Measurements from ENCODE around the gene AURKAIP1.
"Not testable (repeated sequence)": the region's sequence is repeated elsewhere in the genome, so short reads cannot be mapped to it uniquely, and the experiment has no call there.

Gene AURKAIP1

GRCh38 chr1:1374929-1375662, at the start of gene AURKAIP1:
Gene AURKAIP1, minus strand, starts transcription at chr1:1375207. Its CDS starts 451 bp downstream, at chr1:1374756.
- TF ChIP-seq JUND (IDR thresholded peaks at IDR 0.05; ENCODE audit: low read depth), result no peak
- in situ Hi-C loops (cut with HindIII; ENCODE audit: low pct_unique_long_range_greater_than_20kb, low sequenced_read_pairs), result no loop called here
- DNase-seq (ENCODE audit: low read depth in 1 of 2, low spot score in 1 of 2), result peak; percentile 90 to 99

DNA sequence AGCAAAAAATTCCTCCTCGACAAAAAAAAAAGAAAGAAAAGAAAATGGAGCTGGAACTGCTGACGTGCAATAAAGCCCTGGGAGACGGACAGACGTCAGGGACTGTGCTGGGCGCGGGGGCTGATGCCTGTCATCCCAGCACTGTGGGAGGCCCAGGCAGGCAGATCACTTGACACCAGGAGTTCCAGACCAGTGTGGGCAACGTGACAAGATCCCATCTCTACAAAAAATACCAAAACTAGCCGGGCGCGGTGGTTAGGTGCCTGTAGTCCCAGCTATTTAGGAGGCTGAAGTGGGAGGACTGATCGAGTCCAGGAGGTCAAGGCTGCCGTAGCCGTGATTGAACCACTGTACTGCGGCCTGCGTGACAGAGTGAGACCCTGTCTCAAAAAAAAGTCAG, 49.7 kb upstream of the AURKAIP1 start:
- in situ Hi-C loops (cut with HindIII; ENCODE audit: low pct_unique_long_range_greater_than_20kb, low sequenced_read_pairs), result no loop called here
- no peak for DNase-seq (ENCODE audit: low read depth in 1 of 2, low spot score in 1 of 2)
- no peak for TF ChIP-seq JUND (IDR thresholded peaks at IDR 0.05; ENCODE audit: low read depth)

DNA sequence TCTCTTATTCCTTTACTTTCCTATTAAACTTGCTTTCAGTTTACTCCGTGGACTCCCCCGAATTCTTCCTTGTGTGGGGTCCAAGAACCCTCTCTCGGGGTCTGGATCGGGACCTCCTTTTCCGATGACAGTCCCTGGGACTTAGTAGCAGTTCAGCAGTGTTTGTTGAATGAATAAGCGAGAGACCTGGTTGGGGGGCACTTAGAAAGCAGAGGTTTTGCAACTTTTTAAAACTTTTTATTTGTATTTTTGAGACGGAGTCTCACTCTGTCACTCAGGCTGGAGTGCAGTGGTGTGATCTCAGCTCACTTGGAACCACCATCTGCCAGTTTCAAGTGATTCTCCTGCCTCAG, 48.2 kb upstream of the AURKAIP1 start:
- in situ Hi-C loops (cut with HindIII; ENCODE audit: low pct_unique_long_range_greater_than_20kb, low sequenced_read_pairs), result no loop called here
- DNase-seq (ENCODE audit: low read depth in 1 of 2, low spot score in 1 of 2), result no peak
- no peak for TF ChIP-seq JUND (IDR thresholded peaks at IDR 0.05; ENCODE audit: low read depth)

- in situ Hi-C loops (cut with HindIII; ENCODE audit: low pct_unique_long_range_greater_than_20kb, low sequenced_read_pairs), result no loop called here
- no peak for DNase-seq (ENCODE audit: low read depth in 1 of 2, low spot score in 1 of 2)
- no peak for TF ChIP-seq JUND (IDR thresholded peaks at IDR 0.05; ENCODE audit: low read depth)
These were observed 47.6 kb upstream of the AURKAIP1 start for GRCh38 chr1:1422465-1423244.

DNA sequence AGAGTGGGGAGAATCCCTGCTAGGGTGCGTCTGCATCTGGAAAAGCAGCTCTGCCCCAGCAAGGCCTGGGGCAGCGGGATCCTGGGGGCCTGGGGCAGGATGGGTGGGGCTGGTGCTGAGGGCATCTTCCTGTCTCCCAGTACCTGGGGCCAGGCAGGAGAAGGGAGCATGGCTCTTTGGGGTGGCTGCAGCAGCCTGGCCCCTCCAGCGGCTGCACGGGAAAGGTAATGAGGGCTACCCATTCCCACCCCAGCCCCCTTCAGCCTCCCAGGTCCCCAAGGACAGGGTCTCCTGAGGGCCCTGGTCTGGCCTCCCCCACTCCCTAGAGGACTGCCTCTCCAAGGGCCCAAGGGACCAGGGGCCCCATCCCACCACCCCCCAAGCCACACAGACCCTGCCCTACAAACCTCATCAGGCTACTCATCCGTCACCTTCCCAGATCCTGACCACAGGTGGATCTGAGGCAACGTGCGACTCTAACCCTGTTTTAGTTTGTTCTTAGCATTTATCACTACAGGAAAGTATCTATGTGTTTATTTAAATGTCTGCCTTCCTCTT, 47.0 kb upstream of the AURKAIP1 start:
- DNase-seq (ENCODE audit: low read depth in 1 of 2, low spot score in 1 of 2), result no peak
- no peak for TF ChIP-seq JUND (IDR thresholded peaks at IDR 0.05; ENCODE audit: low read depth)
- in situ Hi-C loops (cut with HindIII; ENCODE audit: low pct_unique_long_range_greater_than_20kb, low sequenced_read_pairs), result no loop called here

DNA sequence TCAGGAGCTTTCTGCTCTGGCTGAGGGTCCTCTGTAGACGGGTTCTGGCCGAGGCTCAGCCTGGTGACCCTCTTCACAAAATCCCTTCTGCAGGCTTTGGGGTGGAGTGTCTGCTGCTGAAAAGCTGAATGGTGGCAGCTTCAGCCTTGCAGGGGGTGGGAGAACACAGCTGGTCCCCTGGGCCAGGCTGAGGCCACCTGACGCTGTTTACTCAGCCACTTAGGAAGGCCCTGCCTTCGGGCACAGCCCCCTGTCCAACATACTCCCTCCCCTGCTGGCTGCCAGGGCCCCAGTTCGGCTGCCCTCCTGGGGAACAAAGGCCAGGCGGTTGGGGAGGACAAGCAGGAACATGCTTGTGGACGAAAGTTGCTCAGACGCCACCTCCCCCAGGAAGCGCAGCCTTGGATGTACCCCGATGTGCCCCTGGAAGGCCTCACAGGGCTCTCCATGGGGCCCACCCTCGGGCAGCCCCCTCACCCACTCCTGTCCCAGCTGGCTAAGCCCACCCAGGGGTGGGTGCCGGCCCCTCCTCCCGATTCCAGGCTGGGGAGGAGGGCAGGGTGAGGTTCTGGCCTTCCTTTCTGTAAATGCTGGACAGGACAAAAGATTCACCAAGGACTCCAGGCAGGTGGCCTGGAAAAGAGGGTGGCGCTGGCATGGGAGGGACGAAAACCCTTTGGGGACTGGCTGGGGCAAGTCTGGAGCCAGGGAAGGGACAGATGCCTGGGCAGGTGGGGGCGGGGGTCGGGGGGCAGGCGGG, 46.3 kb upstream of the AURKAIP1 start, which contains the start of gene ANKRD65:
Gene ANKRD65, minus strand, starts transcription at position 130 of the 760 bp plus-strand sequence. CDS start 271 bp downstream, outside the sequence.
- no peak for TF ChIP-seq JUND (IDR thresholded peaks at IDR 0.05; ENCODE audit: low read depth)
- DNase-seq (ENCODE audit: low read depth in 1 of 2, low spot score in 1 of 2), result no peak
- in situ Hi-C loops (cut with HindIII; ENCODE audit: low pct_unique_long_range_greater_than_20kb, low sequenced_read_pairs), result no loop called here

DNA sequence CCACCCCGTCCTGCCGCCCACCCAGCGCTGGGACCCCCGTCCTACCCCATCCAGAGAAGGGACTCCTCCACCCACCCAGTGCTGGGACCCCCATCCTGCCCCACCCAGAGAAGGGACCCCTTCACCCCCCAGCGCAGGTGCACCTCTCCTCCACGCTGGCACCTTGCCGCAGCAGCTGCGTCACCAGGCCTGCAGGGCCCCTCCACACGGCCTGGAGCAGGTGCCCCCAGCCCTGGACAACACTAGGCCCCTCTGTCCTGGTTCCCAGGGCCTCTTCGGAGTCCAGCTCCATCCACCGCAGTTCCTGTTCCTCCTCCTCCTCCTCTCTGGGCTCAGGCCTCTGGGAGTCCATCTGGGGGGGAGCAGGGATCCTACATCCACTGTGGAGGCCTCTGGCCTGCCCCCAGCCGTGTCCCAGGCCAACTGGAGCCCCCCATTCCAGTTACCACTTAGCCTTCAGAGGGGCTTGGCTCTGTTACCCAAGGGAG, 45.7 kb upstream of the AURKAIP1 start:
- in situ Hi-C loops (cut with HindIII; ENCODE audit: low pct_unique_long_range_greater_than_20kb, low sequenced_read_pairs), result no loop called here
- TF ChIP-seq JUND (IDR thresholded peaks at IDR 0.05; ENCODE audit: low read depth), result no peak
- no peak for DNase-seq (ENCODE audit: low read depth in 1 of 2, low spot score in 1 of 2)

DNA sequence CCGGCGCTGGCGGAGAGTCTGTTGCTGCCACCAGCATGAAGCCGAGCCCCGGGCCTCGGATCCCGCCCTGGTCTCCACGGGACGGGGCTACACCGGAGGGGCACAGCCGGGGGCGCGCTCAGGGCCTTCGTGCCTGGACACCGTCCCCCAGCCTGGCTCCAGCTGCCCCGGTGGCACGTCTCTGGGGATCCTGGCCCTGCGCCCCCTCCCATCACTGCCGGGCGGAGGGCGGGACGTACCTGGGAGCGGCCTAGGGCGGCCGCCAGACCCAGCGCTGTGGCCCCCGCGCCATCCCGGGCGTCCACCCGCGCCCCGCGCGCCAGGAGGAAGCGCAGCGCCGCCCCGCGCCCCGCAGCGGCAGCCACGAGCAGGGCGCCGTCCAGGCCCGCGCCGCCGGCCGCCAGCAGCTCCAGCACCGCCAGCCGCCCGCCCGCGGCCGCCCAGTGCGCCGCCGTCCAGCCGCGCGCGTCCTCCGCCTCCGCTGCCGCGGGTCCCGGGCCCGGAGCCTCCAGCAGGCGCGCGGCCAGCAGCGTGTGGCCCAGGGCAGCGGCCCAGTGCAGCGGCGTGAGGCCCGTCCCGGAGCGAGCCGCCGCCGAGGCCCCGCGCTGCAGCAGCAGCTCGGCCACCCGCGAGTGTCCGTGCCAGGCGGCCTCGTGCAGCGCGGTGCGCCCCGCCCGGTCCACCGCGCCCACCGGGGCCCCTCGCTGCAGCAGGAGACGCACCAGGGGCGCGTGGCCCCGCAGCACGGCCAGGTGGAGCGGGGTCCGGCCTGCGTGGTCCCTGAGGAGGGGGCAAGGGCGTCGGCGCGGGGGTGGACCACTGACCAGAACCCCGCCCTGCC, 45.0 kb upstream of the AURKAIP1 start:
- TF ChIP-seq JUND (IDR thresholded peaks at IDR 0.05; ENCODE audit: low read depth), result no peak
- in situ Hi-C loops (cut with HindIII; ENCODE audit: low pct_unique_long_range_greater_than_20kb, low sequenced_read_pairs), result no loop called here
- DNase-seq (ENCODE audit: low read depth in 1 of 2, low spot score in 1 of 2), result no peak

- TF ChIP-seq JUND (IDR thresholded peaks at IDR 0.05; ENCODE audit: low read depth), result no peak
- DNase-seq (ENCODE audit: low read depth in 1 of 2, low spot score in 1 of 2), result no peak
- in situ Hi-C loops (cut with HindIII; ENCODE audit: low pct_unique_long_range_greater_than_20kb, low sequenced_read_pairs), result no loop called here
These were observed 44.4 kb upstream of the AURKAIP1 start for GRCh38 chr1:1419363-1419812.

DNA sequence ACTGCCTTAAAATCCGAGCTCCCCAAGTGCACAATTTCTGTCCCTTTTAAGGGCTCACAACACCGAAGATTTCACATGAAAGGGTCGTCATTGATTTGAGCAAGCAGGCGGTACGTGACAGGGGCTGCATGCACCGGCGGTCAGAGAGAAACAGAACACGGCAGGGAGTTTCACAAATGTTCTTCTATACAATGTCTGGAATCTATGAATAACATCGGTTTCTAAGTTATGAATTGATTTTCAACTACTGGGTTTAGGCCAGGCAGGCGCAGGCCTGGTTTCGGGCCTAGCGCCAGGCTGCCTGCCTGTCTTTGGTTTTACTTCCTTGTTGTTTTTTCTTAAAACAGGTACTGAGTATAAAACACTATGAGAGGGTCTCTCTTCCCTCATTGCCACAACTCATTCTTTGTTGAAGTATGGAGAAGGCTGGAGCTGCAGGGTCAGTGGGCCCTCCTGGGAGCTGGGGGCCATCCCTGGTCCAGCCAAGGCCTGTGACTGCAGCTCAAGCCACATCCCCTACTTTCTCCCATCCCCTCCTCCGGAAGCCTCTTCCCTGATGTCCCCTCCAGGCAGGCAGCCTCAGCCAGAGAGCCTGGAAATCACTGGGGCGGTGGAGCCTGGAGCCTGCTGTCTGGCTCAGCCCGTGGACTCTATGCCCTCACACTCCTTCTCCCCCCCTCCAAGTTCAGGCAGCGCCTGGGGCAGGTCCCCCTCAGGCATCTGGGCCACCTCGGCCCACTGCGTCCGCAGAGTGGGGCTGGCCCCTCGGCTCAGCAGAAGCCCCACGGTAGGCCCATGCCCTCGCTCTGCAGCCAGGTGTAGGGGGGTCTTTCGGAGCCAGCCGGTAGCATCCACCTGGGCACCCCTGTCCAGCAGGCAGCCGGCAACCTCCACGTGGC, 43.7 kb upstream of the AURKAIP1 start:
- TF ChIP-seq JUND (IDR thresholded peaks at IDR 0.05; ENCODE audit: low read depth), result no peak
- no peak for DNase-seq (ENCODE audit: low read depth in 1 of 2, low spot score in 1 of 2)
- in situ Hi-C loops (cut with HindIII; ENCODE audit: low pct_unique_long_range_greater_than_20kb, low sequenced_read_pairs), result no loop called here

- in situ Hi-C loops (cut with HindIII; ENCODE audit: low pct_unique_long_range_greater_than_20kb, low sequenced_read_pairs); DNase-seq (ENCODE audit: low read depth in 1 of 2, low spot score in 1 of 2): not testable (repeated sequence)
These were observed 42.9 kb upstream of the AURKAIP1 start for GRCh38 chr1:1417825-1418463.

DNA sequence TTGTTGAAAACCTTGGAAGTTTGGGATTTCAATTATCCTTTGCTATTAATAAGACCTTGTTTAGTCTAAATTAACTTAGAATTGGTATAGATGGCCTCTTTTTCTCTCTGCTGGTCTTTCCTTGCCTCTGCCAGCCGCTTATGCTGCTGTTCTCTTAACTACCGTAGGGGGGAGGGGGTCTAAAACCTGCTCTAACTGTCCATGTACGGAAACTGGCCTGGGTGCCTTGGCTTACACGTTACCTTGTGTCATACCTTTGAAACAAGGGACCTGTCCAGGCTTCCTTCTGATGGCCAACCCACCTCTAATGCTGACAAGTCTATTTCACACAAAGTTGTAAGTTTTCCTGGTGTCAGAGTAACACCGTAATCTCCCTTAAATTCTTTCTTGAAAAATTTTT, 42.4 kb upstream of the AURKAIP1 start:
- DNase-seq (ENCODE audit: low read depth in 1 of 2, low spot score in 1 of 2), result not testable (repeated sequence)

More for the DNA sequence above, 42.4 kb upstream of the AURKAIP1 start:
- in situ Hi-C loops (cut with HindIII; ENCODE audit: low pct_unique_long_range_greater_than_20kb, low sequenced_read_pairs), result not testable (repeated sequence)
